ENCODE results near the gene BMP8A.
"Not testable (repeated sequence)": the region's sequence is repeated elsewhere in the genome, so short reads cannot be mapped to it uniquely, and the experiment has no call there.

Gene BMP8A

GRCh38 chr1:39481289-39481688 is 10.1 kb upstream of the BMP8A start:
- DNase-seq (ENCODE audit: low read depth in 2 of 2), result no peak

GRCh38 chr1:39483276-39483675 is 8.2 kb upstream of the BMP8A start:
- no peak for DNase-seq (ENCODE audit: low read depth in 2 of 2)

- no peak for DNase-seq (ENCODE audit: low read depth in 2 of 2)
Observed at GRCh38 chr1:39484564-39484963, 6.9 kb upstream of the BMP8A start.

GRCh38 chr1:39485046-39485803 is 6.2 kb upstream of the BMP8A start:
- no peak for DNase-seq (ENCODE audit: low read depth in 2 of 2)

- DNase-seq (ENCODE audit: low read depth in 2 of 2), result no peak
Observed at GRCh38 chr1:39488012-39488545, 3.4 kb upstream of the BMP8A start.

GRCh38 chr1:39488793-39489566 is 2.5 kb upstream of the BMP8A start:
- no peak for DNase-seq (ENCODE audit: low read depth in 2 of 2)

- no peak for DNase-seq (ENCODE audit: low read depth in 2 of 2)
Observed at GRCh38 chr1:39489567-39490239, 1.7 kb upstream of the BMP8A start.

- no peak for DNase-seq (ENCODE audit: low read depth in 2 of 2)
Observed at GRCh38 chr1:39490596-39491145, 765 bp upstream of the BMP8A start.

GRCh38 chr1:39492118-39493042 is 944 bp downstream of the BMP8A start:
- not testable (repeated sequence) for DNase-seq (ENCODE audit: low read depth in 2 of 2)

GRCh38 chr1:39493043-39493810 is 1.8 kb downstream of the BMP8A start:
- not testable (repeated sequence) for DNase-seq (ENCODE audit: low read depth in 2 of 2)

- no peak for DNase-seq (ENCODE audit: low read depth in 2 of 2)
Observed at GRCh38 chr1:39494671-39495410, 3.4 kb downstream of the BMP8A start.

GRCh38 chr1:39496520-39496919 is 5.1 kb downstream of the BMP8A start:
- DNase-seq (ENCODE audit: low read depth in 2 of 2), result not testable (repeated sequence)

- DNase-seq (ENCODE audit: low read depth in 2 of 2), result no peak
Observed at GRCh38 chr1:39497585-39497984, 6.1 kb downstream of the BMP8A start.

GRCh38 chr1:39498096-39498710 is 6.8 kb downstream of the BMP8A start:
- DNase-seq (ENCODE audit: low read depth in 2 of 2), result not testable (repeated sequence)

- not testable (repeated sequence) for DNase-seq (ENCODE audit: low read depth in 2 of 2)
Observed at GRCh38 chr1:39498821-39499220, 7.4 kb downstream of the BMP8A start.

- DNase-seq (ENCODE audit: low read depth in 2 of 2), result no peak
Observed at GRCh38 chr1:39499668-39500067, 8.2 kb downstream of the BMP8A start.

GRCh38 chr1:39500862-39501389 is 9.5 kb downstream of the BMP8A start:
- no peak for DNase-seq (ENCODE audit: low read depth in 2 of 2)

GRCh38 chr1:39501666-39502065 is 10.2 kb downstream of the BMP8A start:
- no peak for DNase-seq (ENCODE audit: low read depth in 2 of 2)

- DNase-seq (ENCODE audit: low read depth in 2 of 2), result not testable (repeated sequence)
Observed at GRCh38 chr1:39504436-39504835, 13.0 kb downstream of the BMP8A start.

Data from stimulated activated CD4-positive, alpha-beta T cell treated with anti-CD3 and anti-CD28 coated beads, Interleukin-12 subunit alpha, Interleukin-12 subunit beta, amount 100 ng/mL, for 24 hours (primary cell).